ENCODE measurements around the gene BARHL2.

- no peak for TF ChIP-seq CTCF (IDR thresholded peaks at IDR 0.05)
- TF ChIP-seq POLR2A (IDR thresholded peaks at IDR 0.05): no peak
Observed at GRCh38 chr1:90717665-90718410, 736 bp upstream of the BARHL2 start.

Data from heart left ventricle (tissue), 13 donors.